Stimulated activated CD4-positive, alpha-beta T cell treated with anti-CD3 and anti-CD28 coated beads, Interleukin-1b, Interleukin-23, amount 100 ng/mL, for 24 hours (primary cell): ENCODE data around the gene C1orf159.

Experiments
- DNase-seq, 4 experiments: peaks; one replicate each; pipeline ENCODE4 v3.0.0-alpha.2; 2020; ENCODE audit warnings: low read depth in 4 of 4, low spot score in 1 of 4

Gene C1orf159

GRCh38 chr1:1132956-1133750 lies 17.3 kb upstream of the C1orf159 start:
- DNase-seq, result no peak

GRCh38 chr1:1132042-1132950 lies 16.4 kb upstream of the C1orf159 start:
- DNase-seq, result no peak

GRCh38 chr1:1130206-1131120 lies 14.6 kb upstream of the C1orf159 start:
- DNase-seq, result no peak

DNA sequence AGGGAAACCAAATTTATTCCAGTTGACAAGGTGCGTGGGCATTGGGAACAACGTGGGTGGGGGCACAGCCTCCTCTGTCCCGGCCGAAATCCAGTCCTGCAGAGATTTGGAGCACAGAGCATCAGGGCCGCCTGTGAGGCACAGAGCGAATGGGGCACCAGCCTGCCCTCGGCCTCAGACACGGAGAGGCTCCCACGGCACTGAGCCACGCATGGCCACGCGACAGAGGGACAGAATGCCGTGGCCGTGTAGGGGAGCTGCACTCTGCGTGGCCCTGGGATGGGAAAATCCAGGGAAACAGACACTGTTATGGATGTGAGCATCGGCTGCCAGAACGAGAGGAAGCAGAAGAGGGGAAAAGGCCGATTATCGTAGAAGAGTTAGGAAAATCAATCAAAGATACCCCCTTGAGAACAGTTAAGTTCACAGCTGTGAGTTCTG lies 13.5 kb upstream of the C1orf159 start:
- DNase-seq, result no peak

- DNase-seq, result no peak
Observed at GRCh38 chr1:1128454-1129139, 12.7 kb upstream of the C1orf159 start.

DNA sequence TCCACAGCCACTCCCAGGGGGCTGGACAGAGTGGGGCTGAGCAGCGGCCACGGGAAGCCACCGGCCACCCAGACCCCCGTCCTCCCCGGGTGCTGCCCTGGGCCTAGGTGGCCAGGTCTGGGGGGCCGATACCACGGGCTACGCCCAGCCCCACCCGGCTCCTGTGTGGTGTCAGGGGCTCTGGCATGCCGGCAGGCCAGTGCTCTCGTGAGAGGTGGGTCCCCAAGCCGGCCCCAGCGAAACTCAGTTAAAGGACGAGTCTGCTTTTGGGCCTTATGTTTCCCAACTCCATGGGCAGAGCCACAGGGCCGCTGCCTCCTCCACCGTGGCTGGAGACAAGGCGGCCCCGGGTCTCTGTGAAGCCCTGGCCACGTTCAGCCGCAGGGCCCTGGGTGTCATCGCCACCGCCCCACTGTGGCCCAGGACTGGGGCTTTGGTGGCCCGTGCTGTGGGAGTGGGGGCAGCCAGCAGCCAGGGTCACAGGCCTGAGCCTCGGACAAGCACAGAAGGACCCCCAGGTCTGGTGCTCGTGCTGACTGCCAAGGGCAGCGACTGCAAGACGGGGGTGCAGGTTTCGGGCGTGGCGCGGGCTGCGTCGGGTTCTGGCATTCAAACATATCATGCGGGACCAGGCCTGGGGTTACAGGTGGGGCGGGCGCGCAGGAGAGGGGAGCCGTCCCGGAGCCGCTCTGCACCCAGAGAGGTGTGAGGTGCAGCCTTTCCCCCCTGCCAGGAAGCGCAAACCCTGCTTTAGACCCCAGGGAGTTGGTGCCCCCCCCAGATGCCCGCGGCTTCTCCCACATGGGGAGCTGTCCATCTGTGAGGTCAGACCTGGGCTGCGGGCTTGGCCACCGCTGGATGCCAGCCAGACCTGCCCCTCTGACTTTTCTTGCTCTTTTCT lies 11.9 kb upstream of the C1orf159 start:
- no peak for DNase-seq

DNA sequence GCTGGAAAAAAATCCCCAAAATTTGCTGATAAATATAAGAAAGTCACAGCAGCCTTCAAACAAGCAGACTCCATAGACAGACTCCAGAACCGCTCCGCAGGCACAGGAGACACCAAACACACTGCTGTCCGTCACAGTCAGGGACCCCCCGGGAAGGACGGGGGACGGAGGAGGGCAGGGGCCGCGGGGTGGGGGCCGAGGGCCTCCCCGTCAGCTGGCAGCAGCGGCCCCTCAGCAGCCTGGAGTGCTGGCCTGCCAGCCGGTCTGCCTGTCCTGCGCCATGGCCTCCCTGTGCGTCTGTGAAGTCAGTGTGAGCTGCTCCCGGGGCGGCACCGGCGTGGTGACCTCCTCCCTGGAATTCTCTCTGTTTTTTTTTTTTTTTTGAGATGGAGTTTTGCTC lies 10.1 kb upstream of the C1orf159 start:
- DNase-seq, result no peak

GRCh38 chr1:1124786-1125642 lies 9.1 kb upstream of the C1orf159 start:
- DNase-seq, result no peak

DNA sequence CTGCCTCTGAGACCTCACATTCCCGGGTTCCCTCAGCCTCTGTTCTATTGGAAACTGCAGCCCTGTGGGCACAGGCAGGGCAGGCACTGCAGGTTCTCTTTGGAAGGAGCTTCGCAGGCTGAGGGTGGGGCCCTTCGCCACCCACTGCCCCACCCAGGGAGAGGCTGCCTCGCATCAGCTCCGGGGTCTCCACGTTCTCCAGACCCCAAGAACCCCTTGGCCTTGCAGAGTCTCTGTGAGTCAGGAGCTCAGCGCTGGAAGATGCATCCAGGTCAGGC lies 8.6 kb upstream of the C1orf159 start:
- DNase-seq, result no peak

DNA sequence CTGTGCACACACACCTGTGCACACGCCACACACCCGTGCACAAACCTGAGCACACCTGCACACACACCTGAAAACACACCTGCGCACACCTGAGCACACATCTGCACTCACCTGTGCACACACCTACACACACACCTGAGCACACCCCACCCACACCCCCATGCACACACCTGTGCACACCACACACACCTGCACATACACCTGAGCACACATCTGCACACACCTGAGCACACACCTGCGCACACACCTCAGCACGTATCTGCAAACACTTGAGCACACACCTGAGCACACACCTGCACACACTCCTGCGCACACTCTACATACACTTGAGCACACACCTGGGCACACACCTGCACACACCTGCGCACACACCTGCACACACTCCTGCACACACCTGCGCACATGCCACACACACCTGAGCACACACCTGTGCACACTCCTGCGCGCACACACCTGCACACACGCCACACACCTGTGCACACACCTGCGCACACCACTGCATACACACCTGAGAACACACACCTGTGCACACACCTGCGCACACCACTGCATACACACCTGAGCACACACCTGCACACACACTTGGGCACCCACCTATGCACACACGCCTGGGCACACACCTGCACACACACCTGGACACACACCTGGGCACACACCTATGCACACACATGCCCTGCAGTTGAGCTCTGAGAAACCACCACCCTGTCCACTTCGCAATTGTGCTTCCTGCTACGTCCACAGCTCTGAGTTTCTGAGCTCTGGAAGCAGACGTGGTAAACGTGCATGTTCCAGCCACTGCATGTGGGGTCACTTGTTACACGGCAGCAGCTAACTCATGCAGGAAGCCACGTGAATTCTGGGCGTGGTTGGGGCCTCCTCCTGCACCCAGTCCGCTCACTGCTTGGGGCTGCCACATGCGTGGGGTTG lies 8.0 kb upstream of the C1orf159 start:
- DNase-seq, result no peak

DNA sequence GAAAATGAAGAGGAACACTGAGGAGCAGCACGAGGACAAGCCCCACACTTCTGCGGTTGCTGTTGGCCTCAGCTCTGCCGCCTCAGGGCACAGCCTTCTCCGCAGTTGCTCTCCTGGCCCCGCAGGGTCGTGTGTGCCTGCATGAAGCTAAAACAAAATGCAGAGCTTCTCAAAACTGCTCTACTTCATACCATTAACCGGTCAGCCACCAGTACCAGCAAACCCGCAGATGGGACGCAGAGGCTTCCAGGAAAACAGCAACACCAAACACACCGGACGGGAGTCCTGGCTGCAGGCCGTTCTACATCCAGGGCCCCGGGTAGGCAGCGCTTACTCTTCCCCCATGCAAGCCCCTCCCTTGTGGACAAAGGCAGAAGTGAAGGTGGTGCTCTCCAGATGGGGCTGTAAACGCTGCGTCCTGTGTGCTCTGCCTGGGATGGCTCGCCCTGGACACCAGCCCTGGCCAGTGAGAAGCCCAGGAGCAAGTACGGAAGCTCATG lies 7.1 kb upstream of the C1orf159 start:
- no peak for DNase-seq

DNA sequence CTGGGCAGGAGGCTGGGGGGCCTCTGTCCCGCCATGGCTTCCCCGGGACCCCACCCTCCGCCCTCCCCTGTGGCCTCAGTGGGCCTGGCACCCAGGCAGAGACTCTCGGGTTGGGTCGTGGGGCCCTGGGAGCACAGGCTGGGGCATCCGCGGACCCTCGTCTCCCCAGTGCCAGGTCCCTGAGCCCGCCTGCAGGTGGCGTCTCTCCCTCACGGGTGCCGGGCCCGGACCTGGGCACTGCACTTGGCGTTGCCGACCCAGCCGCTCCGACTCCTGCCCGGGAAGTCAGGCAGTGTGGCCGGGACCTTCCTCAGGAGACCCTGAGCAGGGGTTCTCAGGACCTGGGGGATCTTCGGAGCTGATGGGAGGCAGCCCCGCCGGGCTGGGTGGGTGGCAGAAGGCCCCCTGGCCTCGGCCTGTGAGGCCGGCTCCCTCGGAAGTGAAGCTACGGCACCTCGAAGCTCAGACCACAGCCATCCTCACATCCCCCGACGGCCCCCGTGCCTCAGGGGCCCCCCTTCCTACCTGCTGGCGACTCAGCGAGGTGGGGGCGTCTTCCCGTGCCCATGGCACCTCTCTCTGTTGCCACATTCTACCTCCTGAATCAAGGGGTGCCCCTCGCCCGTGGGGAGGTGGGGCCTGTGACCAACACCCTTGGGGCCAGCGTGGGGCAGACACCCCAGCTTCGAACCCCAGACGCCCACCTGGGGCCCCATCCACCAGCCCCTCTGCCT lies 6.4 kb upstream of the C1orf159 start:
- DNase-seq, result peak; percentile 65 to 74 (median 70)

- DNase-seq, result no peak
Observed at GRCh38 chr1:1121611-1122077, 5.8 kb upstream of the C1orf159 start.

- no peak for DNase-seq
Observed at GRCh38 chr1:1120866-1121591, 5.1 kb upstream of the C1orf159 start.

DNA sequence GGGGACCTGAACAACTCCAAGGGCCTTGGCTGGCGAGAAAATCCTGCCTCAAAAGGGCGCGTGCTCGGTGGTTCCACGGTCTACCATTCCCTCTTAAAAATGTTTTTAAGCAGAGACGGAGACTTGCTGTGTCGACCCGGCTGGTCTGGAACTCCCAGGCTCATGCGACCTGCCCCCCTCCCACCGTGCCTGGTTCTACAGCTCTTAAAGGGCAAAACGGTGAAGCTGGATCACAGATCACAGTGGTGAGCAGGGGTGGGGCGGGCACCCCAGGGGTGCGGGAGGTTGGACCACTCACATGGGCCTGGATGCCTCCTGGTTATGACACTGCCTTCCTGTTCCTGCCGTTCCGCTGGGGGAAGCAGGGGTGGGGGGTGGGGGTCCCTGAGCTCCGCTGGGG lies 4.2 kb upstream of the C1orf159 start:
- DNase-seq, result no peak

GRCh38 chr1:1119272-1119890 lies 3.5 kb upstream of the C1orf159 start:
- DNase-seq, result no peak
